HT-29 (cell line): Measurements from ENCODE around the gene CCKAR. TPM values are rescaled to one million over a fixed set of nuclear protein-coding genes. Genes with fewer than 3 reads are reported as not detected.

Experiments
- DNase-seq: peaks from one replicate; pipeline ENCODE4 v3.0.0-alpha.2; 2015; ENCODE audit warnings: low spot score
- total RNA-seq: library from RNA; depleted of rRNA; stranded (reverse); fragments of >200 nt; shearing (Covaris generic); gene quantifications from 2 replicates; pipeline ENCODE4 v1.2.3, GENCODE V29; 2014

The CCKAR gene
- total RNA-seq, 1 experiment from 2014 or later, result not detected

DNA sequence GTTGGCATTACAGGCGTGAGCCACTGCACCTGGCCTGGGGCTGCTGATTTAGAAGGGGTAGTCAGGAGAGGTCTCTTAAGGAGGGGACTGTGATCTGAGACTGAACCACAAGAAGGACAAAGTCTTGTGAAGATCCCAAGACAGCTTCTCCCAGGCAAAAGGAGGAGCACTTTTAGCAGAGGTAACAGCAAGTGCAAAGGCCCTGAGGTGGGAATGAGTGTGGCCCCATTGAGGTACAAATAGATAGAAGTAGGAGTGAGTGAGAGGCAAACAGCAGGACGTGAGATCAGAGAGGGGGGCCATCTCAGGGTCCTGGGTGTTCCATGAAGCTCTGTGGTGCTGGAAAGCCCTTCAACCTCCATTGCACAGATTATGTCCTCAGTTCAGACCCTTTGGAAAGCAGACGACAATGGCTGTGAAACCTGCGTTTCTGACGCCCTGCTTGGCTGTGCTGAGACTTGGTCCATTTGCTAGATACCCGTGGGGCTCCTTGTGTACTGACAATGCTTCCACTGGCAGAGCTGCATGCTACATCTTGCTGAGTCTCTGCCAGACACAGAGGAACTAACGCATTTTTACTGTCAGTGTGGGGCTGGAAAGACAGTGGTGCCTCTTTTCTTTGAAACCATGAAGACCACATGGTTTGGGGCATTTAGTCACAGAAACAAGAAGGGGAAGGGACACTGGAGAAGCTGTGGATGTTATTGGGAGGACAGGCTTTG lies 1.3 kb upstream of the CCKAR start:
- DNase-seq, result no peak

- DNase-seq, result no peak
These were observed 638 bp upstream of the CCKAR start for GRCh38 chr4:26490960-26491284.

DNA sequence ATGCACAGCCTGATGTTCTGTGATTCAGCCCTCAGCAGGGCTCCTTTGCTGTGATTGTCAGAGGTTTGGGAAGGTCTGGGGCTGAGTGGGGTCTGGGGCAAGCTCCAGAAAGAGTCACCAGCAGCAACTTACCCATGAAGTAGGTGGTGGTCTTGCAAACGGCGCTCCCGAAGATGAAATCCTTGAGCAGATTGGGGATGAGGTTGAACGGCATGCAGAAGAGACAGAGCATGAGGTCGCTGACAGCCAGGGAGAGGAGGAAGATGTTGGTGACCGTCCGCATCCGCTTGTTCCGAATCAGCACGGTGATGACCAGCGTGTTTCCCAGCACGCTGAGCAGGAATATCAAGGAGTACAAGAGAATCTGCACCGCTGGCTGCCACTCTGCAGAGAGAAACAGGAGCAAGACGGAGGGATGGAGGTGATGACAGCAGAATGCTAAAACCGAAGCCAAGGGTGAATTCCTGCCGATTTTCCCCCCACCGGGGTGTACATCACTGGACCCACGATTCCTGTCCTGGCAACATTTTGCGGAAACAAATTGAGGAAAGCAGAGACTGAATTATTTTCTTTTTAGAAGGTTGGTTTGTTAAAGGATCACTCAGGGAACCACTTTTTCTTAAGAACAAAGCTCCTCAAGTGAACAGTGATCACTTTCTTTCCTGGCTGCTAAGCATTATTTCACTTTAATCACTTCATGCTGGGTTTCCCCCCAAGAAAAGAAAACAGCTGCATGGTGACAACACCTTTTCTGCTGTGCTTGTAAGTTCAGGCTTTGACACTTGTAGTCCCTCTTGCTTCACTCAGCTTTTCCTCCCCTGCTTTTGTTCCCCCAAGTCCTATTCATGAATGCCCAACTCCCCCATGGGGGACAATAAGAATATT lies 941 bp downstream of the CCKAR start:
- DNase-seq, result no peak

DNA sequence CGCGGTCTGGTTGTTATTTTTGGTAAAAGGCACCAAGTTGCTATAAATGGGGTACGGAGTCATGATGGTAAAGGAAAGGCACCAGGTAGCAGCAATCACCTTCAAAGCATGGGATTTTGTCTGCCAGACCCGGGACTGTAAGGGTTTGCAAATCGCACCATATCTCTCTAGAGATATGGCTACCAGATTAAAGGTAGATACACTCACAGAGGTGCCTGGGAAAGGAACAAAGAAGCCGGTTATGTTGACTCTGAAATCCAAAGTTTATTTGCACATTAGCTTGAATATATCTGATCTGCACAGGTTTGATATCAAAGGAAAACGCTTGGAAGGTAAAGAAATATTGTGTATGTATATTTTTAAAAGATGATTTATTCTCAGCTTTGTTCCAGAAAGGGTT lies 4.6 kb downstream of the CCKAR start:
- DNase-seq, result no peak

GRCh38 chr4:26484516-26484915 lies 5.8 kb downstream of the CCKAR start:
- no peak for DNase-seq

- DNase-seq, result no peak
These were observed 6.2 kb downstream of the CCKAR start for GRCh38 chr4:26484032-26484515.

DNA sequence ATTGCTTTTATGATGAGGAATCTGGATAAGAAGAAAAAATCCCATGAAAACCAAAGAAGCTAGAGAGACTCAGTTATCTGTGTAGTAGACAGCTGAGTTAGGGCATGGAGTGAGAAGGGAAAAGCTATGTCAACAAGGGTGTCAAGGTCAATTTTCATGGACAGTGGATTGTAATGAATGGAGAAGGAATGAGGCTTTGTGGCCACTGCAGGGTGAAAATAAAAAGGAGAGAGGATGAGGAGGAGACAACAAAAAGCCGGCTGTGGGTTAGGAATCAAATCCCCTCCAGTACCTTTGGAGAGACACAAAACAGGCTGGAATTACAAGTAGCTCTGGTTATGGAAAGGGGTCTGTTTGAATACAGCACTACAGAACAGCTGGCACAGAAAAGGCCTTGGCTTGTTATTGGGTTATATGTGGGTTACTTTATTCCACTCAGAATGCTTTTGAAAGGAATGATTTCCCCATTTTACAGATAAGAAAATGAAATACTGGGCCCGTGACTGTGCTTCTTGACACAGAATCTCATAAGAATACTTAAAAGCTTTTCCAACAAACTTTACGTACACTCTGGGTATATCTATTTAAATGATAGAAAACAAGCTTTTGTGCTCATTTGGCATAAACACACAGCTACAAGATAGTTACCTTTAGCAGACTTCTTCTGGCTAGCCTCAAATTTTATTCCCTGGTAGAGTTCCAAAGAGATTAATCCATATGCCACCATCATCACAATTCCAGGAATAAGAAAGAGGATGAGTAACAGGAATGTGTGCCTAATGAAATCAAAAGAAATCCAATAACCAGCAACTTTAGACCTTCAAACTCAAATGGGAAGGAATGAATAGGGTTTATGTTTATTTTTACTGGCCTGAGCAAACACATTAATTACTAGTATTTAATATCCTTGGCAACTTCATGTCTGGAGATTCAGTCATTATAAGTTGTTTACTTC lies 7.5 kb downstream of the CCKAR start:
- DNase-seq, result no peak

DNA sequence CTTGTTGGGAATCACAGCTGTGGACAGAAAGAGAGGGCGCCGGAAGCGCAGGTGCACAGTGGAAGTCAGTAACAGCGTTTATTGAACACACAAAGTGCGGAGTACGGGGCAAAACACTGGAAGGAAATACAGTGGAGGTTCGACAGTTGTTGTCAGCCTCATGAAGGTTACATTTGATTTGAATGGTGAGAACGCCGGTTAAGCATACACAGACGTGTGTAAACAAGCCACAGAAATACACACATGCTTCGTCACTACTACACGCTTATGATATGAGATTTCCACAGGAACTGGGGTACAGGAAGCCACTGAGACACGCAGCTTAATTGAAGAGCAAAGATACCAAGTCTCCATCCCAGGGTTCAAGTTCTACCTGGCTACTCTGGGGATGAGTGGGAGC lies 12.0 kb downstream of the CCKAR start:
- no peak for DNase-seq

GRCh38 chr4:26476545-26476944 lies 13.7 kb downstream of the CCKAR start:
- DNase-seq, result no peak

GRCh38 chr4:26475716-26476115 lies 14.6 kb downstream of the CCKAR start:
- DNase-seq, result no peak

- no peak for DNase-seq
These were observed 15.7 kb downstream of the CCKAR start for GRCh38 chr4:26474551-26474950.

GRCh38 chr4:26473893-26474292 lies 16.4 kb downstream of the CCKAR start:
- DNase-seq, result no peak

DNA sequence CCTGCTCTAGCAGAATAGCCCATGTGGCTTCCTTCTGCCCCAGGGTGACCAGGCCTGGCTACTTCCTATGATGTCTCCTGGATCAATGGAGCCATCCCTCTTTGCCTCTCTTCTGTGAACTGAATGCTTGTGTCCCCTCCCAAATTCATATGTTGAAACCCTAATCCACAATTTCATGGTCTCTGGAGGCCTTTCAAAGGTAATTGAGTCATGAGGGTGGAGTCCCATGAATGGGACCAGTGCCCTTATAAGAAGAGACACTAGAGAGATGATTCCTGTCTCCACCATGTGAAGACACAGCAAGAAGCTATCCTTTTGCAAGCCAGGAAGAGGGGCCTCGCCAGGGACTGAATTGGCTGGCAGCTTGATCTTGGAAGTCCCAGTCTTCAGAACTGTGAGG lies 18.4 kb downstream of the CCKAR start:
- DNase-seq, result no peak

- no peak for DNase-seq
These were observed 21.3 kb downstream of the CCKAR start for GRCh38 chr4:26468977-26469376.

DNA sequence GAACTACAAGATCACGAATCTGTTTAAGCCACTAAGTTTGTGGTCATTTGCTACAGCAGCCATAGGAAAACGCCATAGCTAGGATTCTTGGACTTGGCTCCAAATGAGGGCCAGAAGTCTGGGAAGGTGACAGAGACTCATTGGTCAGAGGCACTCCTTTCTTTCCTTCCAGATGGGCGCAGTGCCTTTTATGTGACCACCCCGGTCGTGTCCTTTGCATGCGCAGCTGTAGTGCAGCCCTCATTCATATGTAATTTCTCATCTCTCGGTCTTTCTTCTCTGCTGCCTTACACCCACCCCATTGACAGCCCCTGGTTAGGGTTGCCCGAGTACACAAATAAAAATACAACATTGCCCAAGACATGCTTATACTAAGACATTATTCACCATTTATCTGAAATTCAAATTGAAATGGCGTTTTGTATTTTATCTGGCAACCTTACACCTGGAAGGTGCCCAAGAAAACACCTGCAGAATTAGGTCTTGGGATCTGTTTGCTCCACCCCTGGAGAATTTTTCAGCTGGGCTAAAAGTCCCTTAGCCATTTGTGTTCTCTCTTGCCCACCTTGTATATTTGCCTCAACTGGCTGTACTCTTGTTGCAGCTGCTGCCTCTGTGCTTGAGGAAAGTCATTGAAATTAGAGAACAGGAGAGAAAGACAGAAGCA lies 21.9 kb downstream of the CCKAR start:
- no peak for DNase-seq

- DNase-seq, result no peak
These were observed 22.6 kb downstream of the CCKAR start for GRCh38 chr4:26467724-26468123.

- DNase-seq, result no peak
These were observed 23.6 kb downstream of the CCKAR start for GRCh38 chr4:26466578-26467270.

DNA sequence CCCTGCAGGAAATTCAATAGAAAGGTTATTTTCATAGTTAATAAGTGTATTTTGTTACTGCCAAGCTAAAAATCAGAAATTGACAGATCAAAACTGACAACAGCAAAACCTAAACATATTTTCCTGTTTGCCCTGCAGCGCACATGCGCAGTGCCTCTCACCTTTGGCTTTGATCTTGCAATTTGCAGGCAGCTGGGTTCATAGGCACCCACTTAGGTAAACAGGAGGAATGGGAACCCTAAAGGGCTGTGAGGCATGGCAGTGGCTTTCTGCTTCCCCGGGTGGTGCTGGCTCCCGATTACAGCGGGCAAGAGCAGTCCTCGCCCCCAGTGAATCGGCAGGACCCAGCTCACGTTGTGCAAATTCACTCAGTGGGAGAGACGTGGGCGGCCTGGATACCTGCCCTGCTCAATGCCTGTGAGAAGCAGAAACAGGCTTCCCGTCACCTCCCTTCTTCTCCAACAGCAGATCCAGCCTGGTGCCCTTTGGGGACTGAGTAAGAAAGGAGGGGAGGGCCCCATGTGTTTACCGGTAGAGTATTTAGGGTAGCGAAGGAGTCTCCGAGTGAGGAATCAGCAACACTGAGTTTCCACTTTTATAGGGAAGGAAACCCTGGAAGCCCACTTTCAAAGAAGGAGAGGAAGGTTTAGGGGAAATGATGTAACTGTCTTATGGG lies 25.7 kb downstream of the CCKAR start:
- no peak for DNase-seq

DNA sequence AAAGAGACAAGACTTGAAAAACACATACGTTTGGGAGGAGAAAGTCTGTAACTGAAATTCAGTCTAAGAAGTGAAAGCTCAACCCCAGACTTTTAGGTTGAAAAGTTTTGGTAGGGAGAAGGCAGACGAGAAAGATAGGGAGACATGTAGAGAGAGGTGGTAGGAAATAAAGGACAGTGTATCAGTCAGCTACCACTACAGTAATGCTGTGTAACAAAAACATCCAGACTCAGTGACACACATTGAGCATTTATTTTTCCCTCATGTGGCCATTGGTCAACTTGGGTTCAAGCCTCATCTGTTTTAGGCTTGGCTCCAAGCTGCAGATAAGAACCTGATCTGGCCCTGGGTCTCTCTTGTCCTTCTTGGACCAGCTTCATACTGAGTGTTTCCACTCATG lies 26.9 kb downstream of the CCKAR start:
- DNase-seq, result no peak

GRCh38 chr4:26462874-26463273 lies 27.4 kb downstream of the CCKAR start:
- no peak for DNase-seq
